CD8-positive, alpha-beta memory T cell (primary cell): ENCODE results near the gene CXXC1. TPM values are rescaled to one million over a fixed set of nuclear protein-coding genes. Genes with fewer than 3 reads are reported as not detected.
"Not testable (repeated sequence)": the region's sequence is repeated elsewhere in the genome, so short reads cannot be mapped to it uniquely, and the experiment has no call there.

Experiments
- CTCF ChIA-PET: fragments of 350-600 bp; sonication (Branson Sonifier 250); formaldehyde crosslinking; loops from one replicate; lab custom pipeline; 2021; ENCODE audit warnings: antibody characterized with exemption; lab: Charles Lee
- POLR2A ChIA-PET: fragments of 350-600 bp; sonication (Branson Sonifier 250); formaldehyde crosslinking; loops from one replicate; lab custom pipeline; 2021; ENCODE audit warnings: antibody characterized with exemption; lab: Charles Lee
- DNase-seq, 5 donors: peaks; one replicate each; pipeline versions ENCODE4 v3.0.0 to v3.0.0-alpha.2; 2020 to 2022; ENCODE audit warnings: mixed read lengths in 1 of 5
- H3K27ac ChIP-seq: one replicate; pipeline ENCODE4 v1.7.0; 2013; ENCODE audit warnings: low read depth, mild to moderate bottlenecking, low read length, moderate library complexity
- H3K27me3 ChIP-seq: 2 replicates; pipeline ENCODE4 v1.7.0; 2013; ENCODE audit warnings: low read length, mild to moderate bottlenecking; ENCODE audit not compliant: insufficient read depth, poor library complexity, severe bottlenecking
- H3K36me3 ChIP-seq: 2 replicates; pipeline ENCODE4 v1.7.0; 2013; ENCODE audit warnings: mild to moderate bottlenecking, low read length, moderate library complexity; ENCODE audit not compliant: insufficient read depth
- H3K4me1 ChIP-seq: 2 replicates; pipeline ENCODE4 v1.7.0; 2013; ENCODE audit warnings: mild to moderate bottlenecking, low read length, moderate library complexity; ENCODE audit not compliant: insufficient read depth
- H3K4me3 ChIP-seq: 2 replicates; pipeline ENCODE4 v1.7.0; 2013; ENCODE audit warnings: mild to moderate bottlenecking, low read length
- H3K9me3 ChIP-seq: 2 replicates; pipeline ENCODE4 v1.7.0; 2013; ENCODE audit warnings: mild to moderate bottlenecking, low read length
- H3K27ac Mint-ChIP-seq, 8 donors: one replicate each; pipeline ENCODE4 v1.8.0; 2020 to 2021; ENCODE audit warnings: mixed read lengths in 8 of 8, mild to moderate bottlenecking in 6 of 8, inconsistent platforms in 3 of 8, moderate library complexity in 3 of 8
- H3K27me3 Mint-ChIP-seq, 2 donors: one replicate each; pipeline ENCODE4 v1.8.0; 2020 to 2021; ENCODE audit warnings: mixed read lengths in 2 of 2, mild to moderate bottlenecking in 1 of 2, moderate library complexity in 1 of 2
- H3K36me3 Mint-ChIP-seq, 3 donors: one replicate each; pipeline ENCODE4 v1.8.0; 2020 to 2021; ENCODE audit warnings: mixed read lengths in 3 of 3, inconsistent platforms in 1 of 3, mild to moderate bottlenecking in 1 of 3
- H3K4me1 Mint-ChIP-seq, 3 donors: one replicate each; pipeline ENCODE4 v1.8.0; 2020 to 2021; ENCODE audit warnings: mixed read lengths in 3 of 3, inconsistent platforms in 1 of 3, mild to moderate bottlenecking in 1 of 3
- H3K4me3 Mint-ChIP-seq, 7 donors: one replicate each; pipeline ENCODE4 v1.8.0; 2020 to 2021; ENCODE audit warnings: mixed read lengths in 7 of 7, mild to moderate bottlenecking in 6 of 7, moderate library complexity in 4 of 7, inconsistent platforms in 2 of 7
- H3K9me3 Mint-ChIP-seq, 5 donors: one replicate each; pipeline ENCODE4 v1.8.0; 2020 to 2022; ENCODE audit warnings: mixed read lengths in 5 of 5, mild to moderate bottlenecking in 3 of 5, moderate library complexity in 2 of 5, inconsistent platforms in 1 of 5
- polyA plus RNA-seq: library from polyadenylated mRNA; unstranded; fragments of 300-500 nt; fragmentation: Illumina TruSeq; gene quantifications from one replicate; pipeline ENCODE4 v1.2.3, GENCODE V29; 2021
- total RNA-seq, 2 experiments: library from RNA; stranded (reverse); gene quantifications; one replicate each; pipeline ENCODE4 v1.2.3, GENCODE V29; 2021

Gene CXXC1
- total and polyA plus RNA-seq, 3 experiments from 2014 or later, result 64.6 to 115 (median 113) TPM

DNA sequence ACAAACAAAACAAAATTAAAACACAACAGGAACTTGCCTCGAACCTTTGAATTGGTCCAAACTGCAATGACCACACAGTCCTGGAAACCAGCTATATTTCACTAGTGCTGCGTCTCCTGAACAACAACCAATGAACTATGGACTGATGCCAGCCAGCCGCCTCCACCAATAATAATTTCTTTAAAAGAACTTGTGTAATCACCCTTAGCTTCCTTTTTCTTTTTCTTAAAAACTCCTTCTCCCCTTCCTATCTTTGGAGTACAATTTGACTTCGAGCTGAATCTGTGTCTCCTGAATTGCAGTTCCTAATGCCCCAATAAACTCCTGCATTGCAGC lies 1.6 kb upstream of the CXXC1 start:
- H3K27ac Mint-ChIP-seq, result peak overlapping the region; percentile 53 to 90 (median 80)
- CTCF ChIA-PET, result interaction anchor here (0.9 to 1.4 kb wide), 3 partner anchors 21 to 68 kb away, joined by 3 to 4 read pairs (median 4); partner anchors contain the start of gene CFAP53
- peaks cover 9% of the 10 kb centered on the region for H3K4me1 ChIP-seq
- no peaks in the 10 kb centered on the region for H3K9me3 Mint-ChIP-seq
- peak overlapping the region; percentile 56 to 82 (median 71) for H3K4me3 Mint-ChIP-seq
- POLR2A ChIA-PET, result no interaction called here
- no peak for DNase-seq
- H3K36me3 ChIP-seq, result no peaks in the 10 kb centered on the region
- no peaks in the 10 kb centered on the region for H3K27me3 ChIP-seq
- peaks cover 21 to 31% (median 24%) of the 10 kb centered on the region in 3 donors for H3K4me1 Mint-ChIP-seq
- no peak overlapping the region for H3K4me3 ChIP-seq
- no peaks in the 10 kb centered on the region for H3K9me3 ChIP-seq
- H3K27me3 Mint-ChIP-seq, result no peaks in the 10 kb centered on the region
- H3K36me3 Mint-ChIP-seq, result peaks cover under 1 to 37% (median 6%) of the 10 kb centered on the region in 3 donors
- H3K27ac ChIP-seq, result no peak overlapping the region

DNA sequence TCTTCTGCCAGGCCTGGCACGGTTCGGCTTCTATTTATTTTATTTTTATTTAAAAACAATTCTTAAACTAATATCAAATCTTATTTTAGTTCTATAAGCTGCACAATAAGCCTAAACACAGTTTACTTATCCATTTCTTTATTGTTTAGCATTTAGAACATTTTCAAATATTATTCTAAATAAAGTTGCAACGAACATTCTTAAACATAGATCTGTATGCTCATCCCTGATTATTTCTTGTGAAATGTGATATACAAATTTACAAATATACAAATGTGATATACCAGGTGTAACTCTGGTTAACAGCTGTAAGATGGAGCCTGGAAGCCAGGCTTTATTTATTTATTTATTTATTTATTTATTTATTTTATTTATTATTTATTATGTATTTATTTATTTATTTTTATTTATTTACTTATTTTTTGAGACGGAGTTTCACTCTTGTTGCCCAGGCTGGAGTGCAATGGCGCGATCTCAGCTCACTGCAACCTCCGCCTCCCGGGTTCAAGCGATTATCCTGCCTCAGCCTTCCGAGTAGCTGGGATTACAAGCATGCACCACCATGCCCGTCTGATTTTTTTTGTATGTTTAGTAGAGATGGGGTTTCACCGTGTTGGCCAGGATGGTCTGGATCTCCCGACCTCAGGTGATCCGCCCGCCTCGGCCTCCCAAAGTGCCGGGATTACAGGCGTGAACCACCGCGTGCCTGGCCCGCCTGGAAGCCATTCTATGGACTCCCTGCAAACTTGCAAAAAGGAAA lies 1.0 kb upstream of the CXXC1 start:
- Mint-ChIP-seq H3K4me1 (peaks cover 23 to 34% (median 28%) of the 10 kb centered on the region in 3 donors), H3K27ac (peak overlapping the region; percentile 84 to 100 (median 100)), H3K4me3 (peak overlapping the region; percentile 89 to 99 (median 96)), H3K36me3 (peaks cover 6 to 43% (median 9%) of the 10 kb centered on the region in 3 donors)
- peak overlapping the region; percentile 97 for H3K27ac ChIP-seq
- not testable (repeated sequence) for H3K27me3 ChIP-seq, DNase-seq, H3K27me3 Mint-ChIP-seq, H3K36me3 ChIP-seq, H3K9me3 Mint-ChIP-seq, H3K9me3 ChIP-seq, H3K4me1 ChIP-seq
- H3K4me3 ChIP-seq, result peak overlapping the region; percentile 98
- ChIA-PET POLR2A (interaction anchor here (0.8 to 1.0 kb wide), 2 partner anchors 10 to 20 kb away, joined by 3 to 4 read pairs; no protein-coding TSS in a partner anchor), CTCF (interaction anchor here (0.9 to 1.4 kb wide), 2 partner anchors 22 to 69 kb away, joined by 3 to 4 read pairs; partner anchors contain the start of gene CFAP53)

DNA sequence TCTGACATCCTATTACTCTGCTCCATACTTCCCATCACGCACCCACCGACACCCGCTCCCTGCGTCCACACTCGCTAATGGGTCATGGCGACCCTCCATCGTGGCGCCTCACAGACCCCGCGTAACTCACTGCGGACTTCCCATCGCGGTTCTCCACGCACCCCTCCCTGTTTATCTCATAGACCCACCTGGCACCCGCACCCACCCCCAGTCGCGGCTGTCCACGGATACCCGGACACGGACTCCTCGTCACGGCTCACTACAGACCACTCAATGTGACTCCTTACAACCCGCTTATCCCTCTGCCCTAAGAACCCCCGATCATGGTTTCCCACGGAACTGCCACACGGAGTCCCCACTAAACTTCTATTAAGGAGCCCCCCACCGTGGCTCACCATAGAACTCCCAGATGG lies 458 bp downstream of the CXXC1 start:
- H3K27ac Mint-ChIP-seq, result peak overlapping the region; percentile 84 to 100 (median 100)
- ChIA-PET CTCF (no interaction called here), POLR2A (no interaction called here)
- Histone ChIP-seq H3K9me3 (no peaks in the 10 kb centered on the region), H3K27ac (peak overlapping the region; percentile 97), H3K4me1 (peaks cover 12% of the 10 kb centered on the region), H3K36me3 (no peaks in the 10 kb centered on the region), H3K4me3 (peak overlapping the region; percentile 98), H3K27me3 (no peaks in the 10 kb centered on the region)
- no peaks in the 10 kb centered on the region for H3K9me3 Mint-ChIP-seq
- no peak for DNase-seq
- peaks cover 13 to 56% (median 17%) of the 10 kb centered on the region in 3 donors for H3K36me3 Mint-ChIP-seq
- H3K27me3 Mint-ChIP-seq, result no peaks in the 10 kb centered on the region
- peaks cover 23 to 42% (median 28%) of the 10 kb centered on the region in 3 donors for H3K4me1 Mint-ChIP-seq
- peak overlapping the region; percentile 89 to 99 (median 96) for H3K4me3 Mint-ChIP-seq

DNA sequence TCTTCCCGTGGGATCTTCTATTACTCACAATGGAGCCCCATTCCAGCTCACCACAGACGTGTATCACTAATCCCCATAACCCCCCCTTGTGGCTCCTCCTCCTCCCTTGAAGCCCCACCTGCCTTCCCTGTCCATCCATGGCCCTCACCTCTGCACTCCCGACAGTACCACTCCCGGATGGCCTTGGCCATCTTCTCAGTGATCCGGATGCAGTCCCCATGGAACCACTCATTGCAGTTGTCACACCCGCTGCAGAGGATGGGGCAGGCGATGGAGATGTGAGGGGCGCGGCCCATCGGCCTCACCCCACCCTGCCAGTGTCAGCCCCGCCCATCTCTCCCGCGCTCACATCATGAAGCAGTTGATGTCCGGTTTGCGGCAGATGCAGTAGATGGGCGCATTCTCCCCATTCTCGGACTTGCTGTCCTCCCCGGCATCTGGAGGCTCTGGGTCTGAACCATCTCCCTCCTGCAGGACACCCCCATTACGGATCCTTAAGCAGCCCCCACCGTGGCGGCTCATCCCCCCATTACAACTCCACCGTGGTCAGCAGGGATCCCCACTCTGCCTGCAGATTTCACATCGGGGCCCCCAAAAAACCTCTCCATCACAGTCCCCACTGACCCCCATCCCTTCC lies 983 bp downstream of the CXXC1 start:
- ChIA-PET CTCF (no interaction called here), POLR2A (no interaction called here)
- Mint-ChIP-seq H3K36me3 (peaks cover 13 to 59% (median 17%) of the 10 kb centered on the region in 3 donors), H3K9me3 (no peaks in the 10 kb centered on the region), H3K27me3 (peaks cover 0 to 1% of the 10 kb centered on the region in 2 donors), H3K4me1 (peaks cover 23 to 45% (median 28%) of the 10 kb centered on the region in 3 donors), H3K27ac (peak overlapping the region; percentile 84 to 100 (median 100)), H3K4me3 (peak overlapping the region; percentile 89 to 99 (median 96))
- Histone ChIP-seq H3K9me3 (no peaks in the 10 kb centered on the region), H3K36me3 (no peaks in the 10 kb centered on the region), H3K27me3 (no peaks in the 10 kb centered on the region), H3K27ac (peak overlapping the region; percentile 97), H3K4me1 (peaks cover 14% of the 10 kb centered on the region), H3K4me3 (peak overlapping the region; percentile 98)
- DNase-seq, result peak in 1 of 5 donors; percentile 58

DNA sequence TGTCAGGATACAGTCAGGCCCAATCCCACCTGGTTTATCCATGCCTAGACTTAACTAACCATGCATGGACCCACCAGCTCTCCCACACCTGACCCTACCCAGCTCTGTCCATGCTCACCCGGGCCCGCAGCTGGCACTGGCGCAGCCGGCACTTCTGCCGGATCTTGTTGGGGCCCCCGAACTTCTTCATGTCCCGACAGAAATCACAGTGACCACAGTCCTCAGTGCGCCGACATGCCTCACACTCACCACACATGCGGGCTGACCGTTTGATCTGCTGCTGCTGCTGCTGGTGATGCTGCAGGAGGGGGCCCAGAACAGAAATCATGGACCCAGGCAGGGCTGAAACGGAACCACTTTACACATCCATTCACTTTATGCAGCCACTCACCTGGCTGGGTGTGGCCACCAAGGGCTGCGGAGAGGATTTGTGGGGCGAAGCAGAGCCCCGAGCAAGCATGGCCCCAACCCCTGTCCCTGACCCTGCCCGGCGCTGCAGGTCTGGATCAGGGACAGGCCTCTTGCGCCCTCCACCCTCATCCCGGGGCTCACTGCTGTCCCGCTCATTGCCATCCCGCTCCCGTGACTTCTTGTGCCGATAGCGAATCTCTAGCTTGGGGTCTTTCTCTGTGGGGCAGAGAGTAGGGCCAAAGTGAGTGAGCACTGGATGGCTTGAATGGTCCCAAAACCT lies 1.7 kb downstream of the CXXC1 start:
- DNase-seq, result peak in 1 of 5 donors; percentile 48
- H3K27me3 ChIP-seq, result no peaks in the 10 kb centered on the region
- peaks cover 16% of the 10 kb centered on the region for H3K4me1 ChIP-seq
- POLR2A ChIA-PET, result no interaction called here
- peaks cover 30 to 52% (median 34%) of the 10 kb centered on the region in 3 donors for H3K4me1 Mint-ChIP-seq
- peaks cover 0 to 1% of the 10 kb centered on the region in 2 donors for H3K27me3 Mint-ChIP-seq
- CTCF ChIA-PET, result no interaction called here
- H3K27ac ChIP-seq, result no peak overlapping the region
- peak overlapping the region in 6 of 8 donors; percentile 78 to 100 (median 100) for H3K27ac Mint-ChIP-seq
- H3K4me3 ChIP-seq, result no peak overlapping the region
- H3K4me3 Mint-ChIP-seq, result peak overlapping the region; percentile 81 to 97 (median 96)
- no peaks in the 10 kb centered on the region for H3K36me3 ChIP-seq
- H3K9me3 Mint-ChIP-seq, result no peaks in the 10 kb centered on the region
- no peaks in the 10 kb centered on the region for H3K9me3 ChIP-seq
- H3K36me3 Mint-ChIP-seq, result peaks cover 13 to 66% (median 17%) of the 10 kb centered on the region in 3 donors

DNA sequence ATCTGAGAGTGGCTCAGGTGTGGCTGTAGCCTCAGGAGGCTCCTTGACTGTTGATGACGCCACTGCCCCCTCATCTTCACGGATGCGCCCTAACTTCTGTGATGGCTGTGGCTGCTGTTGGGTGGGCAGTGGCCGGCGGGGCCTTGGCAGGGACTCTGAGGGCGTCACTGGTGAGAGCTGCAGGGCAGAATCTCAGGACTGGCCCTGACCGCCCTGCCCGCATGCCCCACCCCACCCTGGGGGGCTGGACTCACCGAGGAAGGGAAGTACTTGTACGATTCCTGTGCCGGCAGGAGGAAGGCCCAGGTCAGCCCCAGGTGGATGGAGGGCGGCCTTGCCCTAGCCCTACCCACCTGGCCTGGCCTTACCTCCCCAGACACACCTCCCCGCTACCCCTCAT lies 2.4 kb downstream of the CXXC1 start:
- Histone ChIP-seq H3K4me1 (peaks cover 23% of the 10 kb centered on the region), H3K27ac (no peak overlapping the region), H3K4me3 (no peak overlapping the region), H3K36me3 (no peaks in the 10 kb centered on the region), H3K27me3 (no peaks in the 10 kb centered on the region), H3K9me3 (no peaks in the 10 kb centered on the region)
- H3K27ac Mint-ChIP-seq, result no peak overlapping the region
- no peaks in the 10 kb centered on the region for H3K9me3 Mint-ChIP-seq
- ChIA-PET POLR2A (no interaction called here), CTCF (no interaction called here)
- H3K4me3 Mint-ChIP-seq, result peak overlapping the region in 3 of 7 donors; percentile 21 to 80 (median 53)
- H3K4me1 Mint-ChIP-seq, result peaks cover 37 to 59% (median 41%) of the 10 kb centered on the region in 3 donors
- no peak for DNase-seq
- H3K36me3 Mint-ChIP-seq, result peaks cover 13 to 73% (median 17%) of the 10 kb centered on the region in 3 donors
- H3K27me3 Mint-ChIP-seq, result peaks cover 0 to 1% of the 10 kb centered on the region in 2 donors

DNA sequence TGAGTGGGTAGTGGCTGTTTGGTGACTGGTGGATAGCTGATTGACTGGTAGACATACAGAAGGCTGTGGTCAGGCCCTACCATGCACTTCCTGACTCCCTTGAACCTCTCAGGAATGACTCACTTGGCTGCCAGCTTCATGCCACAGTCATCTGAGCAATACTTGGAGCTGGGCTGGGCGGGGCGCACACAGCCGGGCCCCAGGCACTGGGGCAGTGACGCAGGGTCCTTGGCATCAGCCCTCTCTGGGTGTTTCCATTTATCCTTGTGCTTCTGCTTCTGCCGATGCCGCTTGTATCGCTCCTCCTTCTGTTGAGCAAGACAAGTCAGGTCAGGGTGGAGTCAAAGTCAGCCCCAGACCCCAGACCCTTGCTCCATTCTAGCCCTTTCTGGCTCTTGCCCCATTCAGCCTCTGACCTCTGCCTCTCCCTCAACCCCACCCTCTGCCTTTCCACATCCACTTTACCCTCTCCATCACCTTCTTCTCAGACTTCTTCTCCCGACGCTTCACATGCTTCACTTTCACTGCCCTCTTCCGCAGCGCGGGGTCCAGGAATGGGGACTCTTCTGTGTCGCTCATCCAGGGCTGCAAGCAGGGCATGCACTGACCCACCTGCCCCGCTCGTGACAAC lies 3.1 kb downstream of the CXXC1 start:
- peak overlapping the region; percentile 9 to 81 (median 68) for H3K4me3 Mint-ChIP-seq
- no peak for DNase-seq
- ChIA-PET POLR2A (no interaction called here), CTCF (no interaction called here)
- H3K36me3 Mint-ChIP-seq, result peaks cover 13 to 74% (median 17%) of the 10 kb centered on the region in 3 donors
- peaks cover 41 to 64% (median 44%) of the 10 kb centered on the region in 3 donors for H3K4me1 Mint-ChIP-seq
- H3K27ac Mint-ChIP-seq, result peak overlapping the region in 4 of 8 donors; percentile 15 to 89 (median 71)
- no peak overlapping the region for H3K4me3 ChIP-seq
- H3K27me3 Mint-ChIP-seq, result peaks cover 0 to 1% of the 10 kb centered on the region in 2 donors
- H3K27ac ChIP-seq, result no peak overlapping the region
- H3K27me3 ChIP-seq, result no peaks in the 10 kb centered on the region
- H3K36me3 ChIP-seq, result no peaks in the 10 kb centered on the region
- no peaks in the 10 kb centered on the region for H3K9me3 Mint-ChIP-seq
- H3K4me1 ChIP-seq, result peaks cover 30% of the 10 kb centered on the region
- H3K9me3 ChIP-seq, result no peaks in the 10 kb centered on the region
